ENCODE measurements around the gene JADE2.

The JADE2 gene

GRCh38 chr5:134530301-134531077 is 5.0 kb downstream of the JADE2 start:
- H4K91ac ChIP-seq (ENCODE audit: low read length): no peak overlapping the region
- no peak overlapping the region for H2BK12ac ChIP-seq (ENCODE audit: low read length in 2 of 2)
- peak overlapping the region in 1 of 2 experiments; percentile 28 for H3K18ac ChIP-seq (ENCODE audit: low read depth in 1 of 2, low read length in 2 of 2)
- H3K27me3 ChIP-seq (ENCODE audit: control insufficient read depth in 1 of 2, insufficient read depth in 1 of 2, low read length in 2 of 2): no peaks in the 10 kb centered on the region
- H2BK15ac ChIP-seq (ENCODE audit: low read depth, poor library complexity, severe bottlenecking): no peak overlapping the region
- H2AFZ ChIP-seq (ENCODE audit: low read depth, low read length): no peak overlapping the region
- no peak overlapping the region for H3K23ac ChIP-seq (ENCODE audit: low read length in 2 of 2)
- peaks cover 12% of the 10 kb centered on the region for H3K79me1 ChIP-seq (replicated peaks; ENCODE audit: low read length, poor library complexity, severe bottlenecking)
- H3K36me3 ChIP-seq (ENCODE audit: control insufficient read depth in 1 of 2, insufficient read depth in 2 of 2, low read depth in 1 of 2, low read length in 2 of 2): peaks cover 17 to 19% of the 10 kb centered on the region in 2 experiments
- WGBS: 74% methylated on average over 8 of the region's 8 CpGs
- peak; percentile 51 for DNase-seq
- H2BK5ac ChIP-seq (ENCODE audit: low read depth, low read length, poor library complexity, severe bottlenecking): no peak overlapping the region
- peak overlapping the region; percentile 16 for H3K9ac ChIP-seq (ENCODE audit: low read length)
- no peak overlapping the region for H4K8ac ChIP-seq (ENCODE audit: low read length)
- peak overlapping the region in 1 of 2 experiments; percentile 34 for H3K4me3 ChIP-seq (ENCODE audit: insufficient read depth in 1 of 2, low read depth in 1 of 2, low read length in 2 of 2)
- no peak overlapping the region for H2AK5ac ChIP-seq (ENCODE audit: low read length, severe bottlenecking)
- no peak overlapping the region for H3K4ac ChIP-seq (ENCODE audit: low read depth in 1 of 2, low read length in 2 of 2)
- H3K9me3 ChIP-seq (ENCODE audit: control insufficient read depth, low read length): no peaks in the 10 kb centered on the region
- H2BK120ac ChIP-seq (ENCODE audit: low read depth, low read length): no peak overlapping the region
- H3K14ac ChIP-seq (ENCODE audit: low read length in 2 of 2): no peak overlapping the region
- H3K4me2 ChIP-seq (ENCODE audit: low read length, poor library complexity, severe bottlenecking): no peak overlapping the region
- H3K4me1 ChIP-seq (ENCODE audit: control insufficient read depth, insufficient read depth, low read depth, low read length): peaks cover 30% of the 10 kb centered on the region
- peak overlapping the region; percentile 55 for H3K27ac ChIP-seq (ENCODE audit: low read length, poor library complexity, severe bottlenecking)

- H3K9me3 ChIP-seq (ENCODE audit: control insufficient read depth, low read length): no peaks in the 10 kb centered on the region
- no peak overlapping the region for H3K4me2 ChIP-seq (ENCODE audit: low read length, poor library complexity, severe bottlenecking)
- peaks cover 28% of the 10 kb centered on the region for H3K4me1 ChIP-seq (ENCODE audit: control insufficient read depth, insufficient read depth, low read depth, low read length)
- no peak overlapping the region for H3K18ac ChIP-seq (ENCODE audit: low read depth in 1 of 2, low read length in 2 of 2)
- H2BK120ac ChIP-seq (ENCODE audit: low read depth, low read length): no peak overlapping the region
- H2AK5ac ChIP-seq (ENCODE audit: low read length, severe bottlenecking): no peak overlapping the region
- H4K91ac ChIP-seq (ENCODE audit: low read length): no peak overlapping the region
- H4K8ac ChIP-seq (ENCODE audit: low read length): no peak overlapping the region
- H2BK15ac ChIP-seq (ENCODE audit: low read depth, poor library complexity, severe bottlenecking): no peak overlapping the region
- peak overlapping the region in 1 of 2 experiments; percentile 20 for H3K4me3 ChIP-seq (ENCODE audit: insufficient read depth in 1 of 2, low read depth in 1 of 2, low read length in 2 of 2)
- no peak overlapping the region for H2BK12ac ChIP-seq (ENCODE audit: low read length in 2 of 2)
- no peak overlapping the region for H3K4ac ChIP-seq (ENCODE audit: low read depth in 1 of 2, low read length in 2 of 2)
- no peak overlapping the region for H3K9ac ChIP-seq (ENCODE audit: low read length)
- H3K27me3 ChIP-seq (ENCODE audit: control insufficient read depth in 1 of 2, insufficient read depth in 1 of 2, low read length in 2 of 2): no peaks in the 10 kb centered on the region
- no peak overlapping the region for H3K14ac ChIP-seq (ENCODE audit: low read length in 2 of 2)
- no peak for DNase-seq
- H3K27ac ChIP-seq (ENCODE audit: low read length, poor library complexity, severe bottlenecking): no peak overlapping the region
- H2BK5ac ChIP-seq (ENCODE audit: low read depth, low read length, poor library complexity, severe bottlenecking): no peak overlapping the region
- peaks cover 37 to 45% of the 10 kb centered on the region in 2 experiments for H3K36me3 ChIP-seq (ENCODE audit: control insufficient read depth in 1 of 2, insufficient read depth in 2 of 2, low read depth in 1 of 2, low read length in 2 of 2)
- no peak overlapping the region for H3K23ac ChIP-seq (ENCODE audit: low read length in 2 of 2)
- WGBS: 88% methylated on average over 9 of the region's 10 CpGs
- H3K79me1 ChIP-seq (replicated peaks; ENCODE audit: low read length, poor library complexity, severe bottlenecking): peaks cover 33% of the 10 kb centered on the region
- H2AFZ ChIP-seq (ENCODE audit: low read depth, low read length): no peak overlapping the region
Observed at GRCh38 chr5:134533115-134533815, 7.8 kb downstream of the JADE2 start.

DNA sequence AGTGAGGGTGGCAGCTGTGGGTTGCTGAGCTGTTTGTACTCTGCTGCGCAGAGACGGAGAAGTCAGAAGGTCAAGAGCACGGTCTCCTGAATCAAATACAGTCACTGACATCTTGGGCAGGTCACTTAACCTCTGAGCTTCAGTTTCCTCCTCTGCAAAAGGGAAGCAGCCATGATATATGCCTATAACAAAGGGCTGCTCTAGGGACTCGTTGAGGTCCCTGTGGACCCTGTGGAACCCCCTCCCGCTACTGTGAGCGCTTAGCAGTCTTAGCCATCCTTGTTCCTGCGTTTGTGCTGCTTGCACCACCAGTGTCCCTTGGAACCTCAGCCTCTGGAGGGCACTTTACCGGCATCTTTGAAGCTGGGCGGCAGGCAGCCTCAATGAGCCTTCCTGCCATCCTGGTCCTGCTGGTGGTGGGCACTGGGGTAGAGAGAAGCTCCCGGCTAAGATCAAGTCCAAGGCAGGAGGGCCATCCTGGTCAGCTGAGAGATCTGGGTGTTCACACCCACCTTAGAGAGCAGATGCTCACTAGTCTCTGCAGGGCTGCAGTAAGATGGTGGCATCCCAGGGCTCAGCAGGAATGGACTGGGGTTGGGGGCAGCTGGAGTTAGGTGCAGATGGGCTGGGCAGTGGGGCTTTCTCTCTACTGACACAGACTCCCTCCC is 8.7 kb downstream of the JADE2 start:
- Histone ChIP-seq H3K79me1 (replicated peaks; ENCODE audit: low read length, poor library complexity, severe bottlenecking) (peaks cover 38% of the 10 kb centered on the region), H3K4ac (ENCODE audit: low read depth in 1 of 2, low read length in 2 of 2) (no peak overlapping the region), H3K9ac (ENCODE audit: low read length) (no peak overlapping the region), H2AK5ac (ENCODE audit: low read length, severe bottlenecking) (no peak overlapping the region), H2AFZ (ENCODE audit: low read depth, low read length) (no peak overlapping the region), H3K23ac (ENCODE audit: low read length in 2 of 2) (peak overlapping the region in 1 of 2 experiments; percentile 68), H3K4me1 (ENCODE audit: control insufficient read depth, insufficient read depth, low read depth, low read length) (peaks cover 23% of the 10 kb centered on the region), H2BK15ac (ENCODE audit: low read depth, poor library complexity, severe bottlenecking) (no peak overlapping the region), H3K14ac (ENCODE audit: low read length in 2 of 2) (no peak overlapping the region), H3K27me3 (ENCODE audit: control insufficient read depth in 1 of 2, insufficient read depth in 1 of 2, low read length in 2 of 2) (no peaks in the 10 kb centered on the region), H4K8ac (ENCODE audit: low read length) (no peak overlapping the region), H2BK5ac (ENCODE audit: low read depth, low read length, poor library complexity, severe bottlenecking) (no peak overlapping the region), H2BK120ac (ENCODE audit: low read depth, low read length) (no peak overlapping the region), H2BK12ac (ENCODE audit: low read length in 2 of 2) (no peak overlapping the region), H3K18ac (ENCODE audit: low read depth in 1 of 2, low read length in 2 of 2) (no peak overlapping the region), H3K36me3 (ENCODE audit: control insufficient read depth in 1 of 2, insufficient read depth in 2 of 2, low read depth in 1 of 2, low read length in 2 of 2) (peaks cover 42 to 50% of the 10 kb centered on the region in 2 experiments), H3K4me3 (ENCODE audit: insufficient read depth in 1 of 2, low read depth in 1 of 2, low read length in 2 of 2) (no peak overlapping the region), H3K4me2 (ENCODE audit: low read length, poor library complexity, severe bottlenecking) (no peak overlapping the region), H4K91ac (ENCODE audit: low read length) (no peak overlapping the region), H3K9me3 (ENCODE audit: control insufficient read depth, low read length) (no peaks in the 10 kb centered on the region), H3K27ac (ENCODE audit: low read length, poor library complexity, severe bottlenecking) (no peak overlapping the region)
- DNase-seq: no peak
- 57% methylated on average over 10 of the region's 10 CpGs for WGBS

- Histone ChIP-seq H2AK5ac (ENCODE audit: low read length, severe bottlenecking) (no peak overlapping the region), H3K79me1 (replicated peaks; ENCODE audit: low read length, poor library complexity, severe bottlenecking) (peaks cover 41% of the 10 kb centered on the region), H2BK120ac (ENCODE audit: low read depth, low read length) (no peak overlapping the region), H3K18ac (ENCODE audit: low read depth in 1 of 2, low read length in 2 of 2) (no peak overlapping the region), H3K27me3 (ENCODE audit: control insufficient read depth in 1 of 2, insufficient read depth in 1 of 2, low read length in 2 of 2) (no peaks in the 10 kb centered on the region), H3K9me3 (ENCODE audit: control insufficient read depth, low read length) (no peaks in the 10 kb centered on the region), H2BK12ac (ENCODE audit: low read length in 2 of 2) (no peak overlapping the region), H3K27ac (ENCODE audit: low read length, poor library complexity, severe bottlenecking) (no peak overlapping the region), H3K9ac (ENCODE audit: low read length) (no peak overlapping the region), H4K91ac (ENCODE audit: low read length) (no peak overlapping the region), H3K4ac (ENCODE audit: low read depth in 1 of 2, low read length in 2 of 2) (no peak overlapping the region), H2BK15ac (ENCODE audit: low read depth, poor library complexity, severe bottlenecking) (no peak overlapping the region), H2BK5ac (ENCODE audit: low read depth, low read length, poor library complexity, severe bottlenecking) (no peak overlapping the region), H2AFZ (ENCODE audit: low read depth, low read length) (no peak overlapping the region), H4K8ac (ENCODE audit: low read length) (no peak overlapping the region), H3K4me1 (ENCODE audit: control insufficient read depth, insufficient read depth, low read depth, low read length) (peaks cover 21% of the 10 kb centered on the region), H3K4me2 (ENCODE audit: low read length, poor library complexity, severe bottlenecking) (no peak overlapping the region), H3K4me3 (ENCODE audit: insufficient read depth in 1 of 2, low read depth in 1 of 2, low read length in 2 of 2) (no peak overlapping the region), H3K36me3 (ENCODE audit: control insufficient read depth in 1 of 2, insufficient read depth in 2 of 2, low read depth in 1 of 2, low read length in 2 of 2) (peaks cover 48 to 55% of the 10 kb centered on the region in 2 experiments), H3K14ac (ENCODE audit: low read length in 2 of 2) (no peak overlapping the region), H3K23ac (ENCODE audit: low read length in 2 of 2) (peak overlapping the region in 1 of 2 experiments; percentile 63)
- DNase-seq: no peak
- 95% methylated on average over 5 of the region's 5 CpGs for WGBS
Observed at GRCh38 chr5:134534726-134535110, 9.2 kb downstream of the JADE2 start.

Data from mesenchymal stem cell (in vitro differentiated cells and primary cell).